Skeletal muscle cell (primary cell): ENCODE results near the gene STARD10.
A peak's percentile ranks its signal among the peaks of the same experiment; 100 is the strongest.

Source experiments
- DNase-seq: peaks from one replicate; pipeline ENCODE4 v3.0.0-alpha.2; 2010; ENCODE audit warnings: low read depth
- H3K4me3 ChIP-seq: 2 replicates; pipeline ENCODE4 v1.5.1; 2011; ENCODE audit warnings: low read depth, mild to moderate bottlenecking, control low read depth, low read length, moderate library complexity

STARD10 gene

GRCh38 chr11:72826942-72827480 is 33.2 kb upstream of the STARD10 start:
- DNase-seq = no peak
- H3K4me3 ChIP-seq = no peak overlapping the region

- DNase-seq = no peak
- no peak overlapping the region for H3K4me3 ChIP-seq
Measured at GRCh38 chr11:72826191-72826941, 32.5 kb upstream of the STARD10 start.

- no peak overlapping the region for H3K4me3 ChIP-seq
Measured at GRCh38 chr11:72825661-72826060, 31.8 kb upstream of the STARD10 start.

GRCh38 chr11:72824811-72825505 is 31.1 kb upstream of the STARD10 start:
- no peak for DNase-seq
- no peak overlapping the region for H3K4me3 ChIP-seq

More at GRCh38 chr11:72825661-72826060, 31.8 kb upstream of the STARD10 start:
- no peak for DNase-seq

- DNase-seq = no peak
- H3K4me3 ChIP-seq = no peak overlapping the region
Measured at GRCh38 chr11:72824020-72824419, 30.2 kb upstream of the STARD10 start.

GRCh38 chr11:72823105-72823804 is 29.4 kb upstream of the STARD10 start:
- no peak overlapping the region for H3K4me3 ChIP-seq
- DNase-seq = no peak

GRCh38 chr11:72821920-72822799 is 28.3 kb upstream of the STARD10 start:
- peak; percentile 47 for DNase-seq
- peak overlapping the region; percentile 59 for H3K4me3 ChIP-seq

GRCh38 chr11:72821221-72821919 is 27.5 kb upstream of the STARD10 start:
- H3K4me3 ChIP-seq = peak overlapping the region; percentile 59

GRCh38 chr11:72820439-72821139 is 26.7 kb upstream of the STARD10 start:
- DNase-seq = no peak
- H3K4me3 ChIP-seq = no peak overlapping the region

More at GRCh38 chr11:72821221-72821919, 27.5 kb upstream of the STARD10 start:
- no peak for DNase-seq

- DNase-seq = no peak
- no peak overlapping the region for H3K4me3 ChIP-seq
Measured at GRCh38 chr11:72818971-72819370, 25.1 kb upstream of the STARD10 start.

GRCh38 chr11:72817966-72818365 is 24.1 kb upstream of the STARD10 start:
- H3K4me3 ChIP-seq = no peak overlapping the region
- no peak for DNase-seq

- H3K4me3 ChIP-seq = no peak overlapping the region
- DNase-seq = no peak
Measured at GRCh38 chr11:72816404-72816990, 22.6 kb upstream of the STARD10 start.

- H3K4me3 ChIP-seq = peak overlapping the region; percentile 81
- DNase-seq = no peak
Measured at GRCh38 chr11:72815110-72815618, 21.3 kb upstream of the STARD10 start.

GRCh38 chr11:72814286-72815109 is 20.7 kb upstream of the STARD10 start, which contains the start of gene ATG16L2:
Gene ATG16L2, plus strand, starts transcription at chr11:72814411. Its CDS starts 35 bp downstream, at chr11:72814446.
- peak; percentile 44 for DNase-seq

GRCh38 chr11:72813740-72814285 is 20.0 kb upstream of the STARD10 start:
- no peak for DNase-seq
- H3K4me3 ChIP-seq = peak overlapping the region; percentile 81

More at GRCh38 chr11:72814286-72815109, 20.7 kb upstream of the STARD10 start, which contains the start of gene ATG16L2:
- H3K4me3 ChIP-seq = peak within 1 kb of the TSS; percentile 81
